BJ (cell line): ENCODE measurements around the gene TSPAN11. TPM values are rescaled to one million over a fixed set of nuclear protein-coding genes. Genes with fewer than 3 reads are reported as not detected.

Experiments
- CTCF ChIA-PET: fragments of 350-600 bp; formaldehyde crosslinking; extraction: SDS; loops from one replicate; lab custom pipeline; 2021; ENCODE audit warnings: antibody characterized with exemption, inconsistent platforms; lab: Yijun Ruan, JAX
- POLR2A ChIA-PET: fragments of 300-600 bp; sonication (Branson Sonifier 250); formaldehyde crosslinking; extraction: SDS; loops from one replicate; lab custom pipeline; 2021; ENCODE audit warnings: antibody characterized with exemption; lab: Charles Lee
- DNase-seq: peaks from one replicate; pipeline ENCODE4 v3.0.0-alpha.2; 2011; ENCODE audit warnings: low read depth
- H3K27me3 ChIP-seq: 2 replicates; pipeline ENCODE4 v1.6.0; 2011; ENCODE audit warnings: low read length; ENCODE audit not compliant: control insufficient read depth, insufficient read depth
- H3K36me3 ChIP-seq: 2 replicates; pipeline ENCODE4 v1.5.1; 2011; ENCODE audit warnings: low read length; ENCODE audit not compliant: control insufficient read depth, insufficient read depth
- H3K4me3 ChIP-seq: 2 replicates; pipeline ENCODE4 v1.5.1; 2011; ENCODE audit warnings: low read depth, mild to moderate bottlenecking, control low read depth, low read length
- CTCF ChIP-seq: IDR thresholded peaks from 2 replicates; pipeline ENCODE4 v1.5.1; 2011; ENCODE audit warnings: low read depth, mild to moderate bottlenecking, control low read depth, inconsistent platforms, low read length, moderate library complexity; ENCODE audit not compliant: insufficient read depth
- polyA plus RNA-seq: library from polyadenylated mRNA; depleted of rRNA; stranded (reverse); fragments of >200 nt; gene quantifications from 2 replicates; pipeline ENCODE4 v1.2.3, GENCODE V29; 2011

Gene TSPAN11
- polyA plus RNA-seq, 1 experiment: 0.64 TPM

GRCh38 chr12:31005256-31005943 is 78.9 kb downstream of the TSPAN11 start:
- Histone ChIP-seq H3K4me3 (no peak overlapping the region), H3K36me3 (no peaks in the 10 kb centered on the region), H3K27me3 (no peaks in the 10 kb centered on the region; the same call in 1 of the 2 replicates)
- ChIA-PET POLR2A (no interaction called here), CTCF (interaction anchor here (1.1 to 1.3 kb wide), 2 partner anchors 19 to 155 kb away, joined by 3 read pairs; no protein-coding TSS in a partner anchor)
- no peak for DNase-seq
- TF ChIP-seq CTCF: no peak

DNA sequence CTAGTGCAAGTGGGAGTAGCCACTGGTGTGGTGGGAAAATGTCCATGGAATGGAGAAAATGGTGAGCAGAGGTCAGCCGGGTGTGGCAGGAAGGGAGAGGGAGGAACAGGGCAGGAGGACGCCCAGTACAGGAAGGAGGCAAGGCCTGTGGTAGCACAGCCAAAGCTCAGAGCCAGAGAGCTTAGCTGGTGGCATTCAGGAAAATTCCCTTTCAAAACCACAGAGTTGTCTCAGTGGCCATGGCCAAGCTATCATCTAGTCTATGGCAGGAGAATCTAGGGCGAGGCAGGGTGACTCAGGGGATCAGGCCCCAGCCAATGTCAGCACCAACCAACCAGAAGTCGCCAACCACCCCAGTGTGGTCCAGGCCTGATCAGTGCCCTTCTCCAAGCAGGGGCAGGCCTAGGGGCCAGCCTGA is 79.4 kb downstream of the TSPAN11 start:
- Histone ChIP-seq H3K36me3 (no peaks in the 10 kb centered on the region), H3K27me3 (no peaks in the 10 kb centered on the region; the same call in 1 of the 2 replicates), H3K4me3 (no peak overlapping the region)
- no peak for TF ChIP-seq CTCF
- DNase-seq: peak; percentile 48
- CTCF ChIA-PET: interaction anchor here (1.1 to 1.3 kb wide), 2 partner anchors 20 to 155 kb away, joined by 3 read pairs; no protein-coding TSS in a partner anchor
- POLR2A ChIA-PET: no interaction called here

DNA sequence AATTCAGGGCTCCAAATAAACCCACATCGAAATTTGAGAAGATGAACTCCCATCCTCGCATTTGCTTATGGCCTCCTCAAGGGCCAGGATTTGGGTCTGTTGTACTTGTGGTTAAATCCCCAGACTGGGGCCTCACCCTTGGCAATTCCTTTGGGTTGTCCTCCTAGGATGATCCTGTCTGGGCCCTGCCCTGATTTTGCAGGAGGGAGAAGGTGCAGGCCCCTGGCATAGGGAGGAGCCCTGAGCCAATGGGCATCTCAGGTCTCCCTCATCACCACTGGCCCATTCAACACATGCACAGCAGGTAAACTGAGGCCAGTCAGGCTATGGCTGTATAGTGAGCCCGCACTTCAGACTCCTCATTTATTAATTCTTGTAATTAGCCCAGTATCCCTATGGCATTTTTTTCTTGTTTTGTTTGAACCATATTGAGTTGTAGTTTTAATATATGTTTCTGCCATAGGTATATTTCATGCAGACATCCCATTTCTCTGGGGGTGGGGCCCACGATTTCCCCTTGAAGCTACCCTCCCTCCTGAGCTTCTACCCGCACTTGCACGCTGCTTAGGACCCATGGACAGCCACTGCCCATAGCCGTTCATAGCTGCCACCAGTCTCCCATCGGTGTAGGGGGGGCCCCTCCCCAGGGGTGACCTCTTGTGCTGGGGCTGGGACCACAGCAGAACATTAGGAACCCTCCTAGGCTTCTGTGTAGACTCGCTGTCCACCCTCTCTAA is 80.0 kb downstream of the TSPAN11 start:
- no peak for TF ChIP-seq CTCF
- ChIA-PET CTCF (interaction anchor here (1.1 to 1.3 kb wide), 2 partner anchors 21 to 156 kb away, joined by 3 read pairs; no protein-coding TSS in a partner anchor), POLR2A (no interaction called here)
- H3K4me3 ChIP-seq: no peak overlapping the region
- H3K36me3 ChIP-seq: no peaks in the 10 kb centered on the region
- no peak for DNase-seq
- no peaks in the 10 kb centered on the region; the same call in 1 of the 2 replicates for H3K27me3 ChIP-seq

GRCh38 chr12:31007153-31007495 is 80.6 kb downstream of the TSPAN11 start:
- Histone ChIP-seq H3K27me3 (no peaks in the 10 kb centered on the region; the same call in 1 of the 2 replicates), H3K36me3 (no peaks in the 10 kb centered on the region), H3K4me3 (no peak overlapping the region)
- POLR2A ChIA-PET: no interaction called here
- no peak for DNase-seq
- CTCF ChIA-PET: no interaction called here
- no peak for TF ChIP-seq CTCF

DNA sequence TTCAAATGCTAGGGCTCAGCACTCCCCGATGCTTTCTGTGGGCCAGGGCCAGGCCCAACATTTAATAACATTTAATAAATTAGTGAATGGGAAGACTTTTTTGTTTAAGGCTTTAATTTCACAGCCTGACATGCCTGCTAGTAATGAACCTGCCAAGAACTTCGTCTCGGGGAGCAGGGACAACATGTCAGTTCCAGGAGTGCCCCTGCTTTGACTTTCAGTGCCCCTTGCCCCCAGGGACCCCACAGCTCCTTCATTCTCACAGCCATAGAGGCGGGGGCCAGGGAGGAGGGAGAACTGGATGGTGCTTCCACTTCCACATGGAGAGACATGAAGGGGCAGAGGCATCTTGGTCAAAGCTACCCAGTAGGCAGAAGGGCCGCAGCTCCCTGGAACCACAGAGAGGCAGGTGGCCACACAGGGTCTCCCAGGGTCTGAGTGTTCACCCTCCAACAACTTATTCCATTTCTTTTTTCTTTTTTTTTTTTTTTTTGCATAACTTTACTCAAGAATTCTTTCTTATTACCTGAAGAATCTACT is 81.2 kb downstream of the TSPAN11 start:
- no peak for TF ChIP-seq CTCF
- Histone ChIP-seq H3K36me3 (no peaks in the 10 kb centered on the region), H3K27me3 (no peaks in the 10 kb centered on the region; the same call in 1 of the 2 replicates), H3K4me3 (no peak overlapping the region)
- ChIA-PET CTCF (no interaction called here), POLR2A (no interaction called here)
- DNase-seq: no peak
